Omental fat pad (tissue), 4 donors: ENCODE results near the gene ZAP70. TPM values are rescaled to one million over a fixed set of nuclear protein-coding genes. Genes with fewer than 3 reads are reported as not detected.

Experiments
- small RNA-seq: library from RNA; depleted of rRNA; stranded (forward); fragments of <200 nt; gene quantifications from one replicate; pipeline ENCODE3, GENCODE V24; 2016
- total RNA-seq, 4 donors: library from RNA; depleted of rRNA; stranded (reverse); fragments of >200 nt; gene quantifications; one replicate each; pipeline ENCODE4 v1.1.0, GENCODE V29; 2016

Gene ZAP70
- total RNA-seq, 4 donors from 2014 or later: 4.1 to 9.6 (median 6.5) TPM

Small RNAs within 50 kb of the gene (small RNA-seq; reads per million reads assigned to genes)
- not detected for gene RNU4-8P

Other genes starting within 250 kb of the ZAP70 start
- gene ANKRD36B, start 123.7 kb upstream of the ZAP70 start, total RNA-seq: 10 to 100 TPM; 26.6 to 97.1 (median 45.0) TPM
- 100 to 1,000 TPM; 204 to 415 (median 362) TPM for gene COX5B, start 67.5 kb upstream of the ZAP70 start, total RNA-seq
- 10 to 100 TPM; 33.2 to 96.3 (median 54.1) TPM for gene ACTR1B, start 49.5 kb upstream of the ZAP70 start, total RNA-seq
- 10 to 100 TPM in 2 of 4 donors, 1 to 10 TPM in 2; 4.8 to 17.8 (median 10.4) TPM for gene C2orf92, start 43.9 kb upstream of the ZAP70 start, total RNA-seq